OCI-LY3 (cell line): ENCODE measurements around the gene OSBPL7.

ENCODE experiments used
- CTCF ChIP-seq: fragments of 200-600, 300-600 bp; sonication (generic); IDR thresholded peaks from 2 replicates; pipeline ENCODE4 v1.5.1; 2014; ENCODE audit warnings: antibody characterized with exemption, low read length, low read depth
- EZH2phosphoT487 ChIP-seq: fragments of 200-600 bp; shearing (Covaris generic); IDR thresholded peaks from 2 replicates; pipeline ENCODE4 v1.6.1; 2018; ENCODE audit warnings: antibody characterized with exemption, mixed run types, low read depth

- TF ChIP-seq CTCF (no peak), EZH2phosphoT487 (no peak)
These were observed 2.1 kb downstream of the OSBPL7 start for GRCh38 chr17:47819475-47819874.
